GM19372 (cell line): Measurements from ENCODE around the gene STRBP.
"Not testable (repeated sequence)": the region's sequence is repeated elsewhere in the genome, so short reads cannot be mapped to it uniquely, and the experiment has no call there.

ENCODE experiments used
- ATAC-seq: cut with Tn5 transposase; IDR thresholded peaks from one replicate; pipeline ENCODE4 v1.9.1; 2021; ENCODE audit warnings: mild to moderate bottlenecking, low read depth, moderate library complexity; ENCODE audit not compliant: unreplicated experiment

STRBP gene

GRCh38 chr9:123268465-123269259 is at the start of gene STRBP:
Gene STRBP (minus strand): TSS chr9:123268586. CDS start chr9:123184134, 84,452 bp downstream.
- ATAC-seq, result peak; percentile 90

GRCh38 chr9:123316053-123316718 is 47.8 kb upstream of the STRBP start:
- ATAC-seq, result no peak

- no peak for ATAC-seq
These were observed 47.2 kb upstream of the STRBP start for GRCh38 chr9:123315635-123316034.

GRCh38 chr9:123314617-123315016 is 46.2 kb upstream of the STRBP start:
- no peak for ATAC-seq

- ATAC-seq, result no peak
These were observed 44.0 kb upstream of the STRBP start for GRCh38 chr9:123312306-123312877.

GRCh38 chr9:123311250-123311752 is 42.9 kb upstream of the STRBP start:
- no peak for ATAC-seq

GRCh38 chr9:123310551-123311249 is 42.3 kb upstream of the STRBP start:
- ATAC-seq, result no peak

GRCh38 chr9:123309611-123310010 is 41.2 kb upstream of the STRBP start:
- no peak for ATAC-seq

GRCh38 chr9:123305879-123306278 is 37.5 kb upstream of the STRBP start:
- no peak for ATAC-seq

GRCh38 chr9:123304340-123304691 is 35.9 kb upstream of the STRBP start:
- ATAC-seq, result no peak

- no peak for ATAC-seq
These were observed 34.2 kb upstream of the STRBP start for GRCh38 chr9:123302348-123303214.

- ATAC-seq, result not testable (repeated sequence)
These were observed 33.5 kb upstream of the STRBP start for GRCh38 chr9:123301936-123302335.

GRCh38 chr9:123300554-123300953 is 32.2 kb upstream of the STRBP start:
- ATAC-seq, result no peak

GRCh38 chr9:123299558-123300126 is 31.3 kb upstream of the STRBP start:
- ATAC-seq, result no peak

GRCh38 chr9:123296174-123296573 is 27.8 kb upstream of the STRBP start:
- ATAC-seq, result no peak

- no peak for ATAC-seq
These were observed 23.4 kb upstream of the STRBP start for GRCh38 chr9:123291736-123292135.

GRCh38 chr9:123290764-123291163 is 22.4 kb upstream of the STRBP start:
- no peak for ATAC-seq

GRCh38 chr9:123287639-123288038 is 19.3 kb upstream of the STRBP start:
- ATAC-seq, result no peak

- no peak for ATAC-seq
These were observed 17.9 kb upstream of the STRBP start for GRCh38 chr9:123286324-123286723.

GRCh38 chr9:123284656-123285055 is 16.3 kb upstream of the STRBP start:
- ATAC-seq, result no peak
